ENCODE results near the gene ACO1.

ACO1 gene

DNA sequence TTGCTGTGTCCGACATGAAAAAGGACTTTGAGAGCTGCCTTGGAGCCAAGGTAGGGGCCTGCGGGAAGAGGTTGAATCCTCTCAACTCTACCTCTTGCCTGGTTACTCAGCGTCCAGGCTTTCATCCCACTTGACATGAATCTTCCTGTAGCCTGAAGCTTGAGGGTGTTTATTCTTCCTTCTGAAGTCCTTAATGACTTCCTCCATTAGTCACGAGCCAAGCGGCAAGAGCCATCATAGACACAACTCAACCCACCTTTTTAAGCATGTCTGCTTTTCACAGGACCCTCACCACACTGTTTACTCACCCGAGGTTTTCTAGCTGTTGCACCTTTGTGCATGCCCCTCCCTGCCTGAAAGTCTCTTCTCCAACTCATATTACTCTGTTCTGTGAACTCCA, 40.2 kb downstream of the ACO1 start:
- DNase-seq, result no peak

DNA sequence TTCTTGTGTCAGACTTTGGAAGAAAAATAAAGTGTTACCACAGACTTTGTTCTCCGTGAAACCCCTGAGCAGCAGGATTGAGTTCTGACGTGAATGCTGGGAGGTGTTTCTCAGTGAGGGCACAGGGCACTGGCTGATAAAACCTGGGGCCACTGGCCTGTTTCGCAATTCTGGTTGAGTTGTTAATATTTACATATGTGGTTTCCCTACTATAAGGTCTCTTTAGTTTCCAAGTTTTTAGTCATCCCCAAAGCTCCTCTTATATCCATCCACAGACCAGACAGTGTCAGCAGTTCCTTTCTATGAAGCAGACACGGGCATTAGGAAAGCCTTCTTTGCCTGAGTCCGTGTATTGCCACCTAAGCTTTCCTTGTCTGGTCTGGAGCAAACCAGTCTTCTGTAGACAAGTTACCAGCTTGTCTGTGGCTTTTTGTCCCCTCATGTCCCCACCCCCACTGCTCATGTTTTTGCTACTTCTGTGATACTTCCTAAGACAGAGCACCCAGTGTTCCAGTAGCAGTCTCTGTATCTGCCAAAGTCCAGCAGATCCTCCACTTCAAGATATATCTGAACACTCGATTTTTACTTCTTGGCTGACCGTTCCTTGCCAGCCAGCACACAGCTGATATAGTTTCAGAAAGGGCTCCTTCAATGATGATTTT, 42.0 kb downstream of the ACO1 start:
- no peak for DNase-seq

DNA sequence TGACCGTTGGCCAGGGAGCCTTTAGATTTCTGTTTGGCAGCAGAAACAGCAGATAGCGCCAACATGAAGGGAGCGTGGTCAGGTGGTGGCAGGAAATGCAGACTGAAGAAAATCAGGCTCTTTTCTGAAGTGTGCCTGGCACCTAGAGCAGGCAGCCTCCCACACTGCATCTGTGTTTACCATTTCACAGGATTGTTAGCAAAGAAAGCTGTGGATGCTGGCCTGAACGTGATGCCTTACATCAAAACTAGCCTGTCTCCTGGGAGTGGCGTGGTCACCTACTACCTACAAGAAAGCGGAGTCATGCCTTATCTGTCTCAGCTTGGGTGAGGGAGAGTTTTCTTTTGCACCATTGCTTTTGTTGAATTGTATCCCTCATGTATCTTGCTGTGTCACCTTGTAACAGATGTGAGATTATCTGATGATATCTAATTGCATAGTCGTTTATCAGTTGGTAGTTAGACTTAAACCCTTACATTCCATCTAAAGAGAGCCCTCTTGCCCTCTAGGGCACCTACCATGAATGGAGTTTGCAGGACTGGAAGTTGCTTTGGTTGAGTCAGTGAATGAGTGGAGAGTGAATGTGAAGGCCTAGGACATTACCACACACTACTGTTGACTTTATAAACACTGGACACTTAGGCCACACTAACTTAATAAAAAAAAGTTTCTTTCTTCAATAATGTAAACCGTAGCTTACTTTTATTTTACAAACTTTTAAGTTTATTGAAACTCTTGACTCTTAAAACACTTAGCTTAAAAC, 42.8 kb downstream of the ACO1 start:
- DNase-seq, result no peak

DNA sequence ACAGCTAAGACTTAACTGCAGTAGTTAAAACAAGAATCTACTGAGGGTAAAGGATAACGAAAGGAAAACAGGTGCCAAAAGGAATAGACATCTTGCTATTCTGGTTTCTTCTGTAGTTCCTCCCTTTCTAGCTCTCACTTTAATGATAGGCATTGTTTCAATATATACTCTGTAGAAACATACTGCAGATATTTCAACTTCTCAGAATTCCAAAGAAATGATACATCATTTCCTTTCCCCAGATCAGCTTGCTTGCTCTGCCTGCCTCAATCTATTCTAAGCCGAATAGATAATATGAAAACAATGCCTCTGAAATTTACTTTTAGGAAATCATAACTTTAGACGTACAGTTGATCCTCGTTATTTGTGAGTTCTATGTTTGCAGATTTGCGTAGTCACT, 46.3 kb downstream of the ACO1 start:
- no peak for DNase-seq

- DNase-seq, result no peak
Observed at GRCh38 chr9:32431196-32431595, 46.8 kb downstream of the ACO1 start.

DNA sequence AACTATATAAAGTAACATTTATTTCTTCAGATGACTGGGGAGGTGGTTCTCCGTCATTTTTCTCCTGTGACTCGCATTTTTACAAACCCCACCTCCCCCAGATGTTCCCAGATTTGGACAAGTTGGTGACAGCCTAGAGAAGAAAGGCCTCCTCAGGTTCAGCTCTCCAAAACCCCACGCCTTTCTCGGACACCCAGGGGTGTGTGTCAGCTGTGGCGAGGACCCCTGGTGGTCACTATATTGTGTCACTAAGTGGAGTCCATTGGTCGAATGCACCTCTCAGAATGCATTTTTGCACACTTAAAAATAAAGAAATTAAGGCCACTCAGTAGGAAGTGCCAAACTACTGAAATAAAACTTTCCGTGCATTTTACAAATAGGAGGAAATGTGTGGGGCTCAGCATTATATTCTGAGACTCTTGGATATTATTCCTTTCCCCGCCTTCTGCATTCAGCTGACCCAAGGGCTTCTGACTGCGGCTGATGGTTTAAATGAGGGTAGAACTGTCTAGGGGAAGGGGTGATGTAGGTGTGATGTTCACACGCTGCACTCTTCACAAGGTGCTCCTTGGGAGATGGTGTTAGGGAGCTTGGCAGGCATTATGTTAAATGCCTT, 47.6 kb downstream of the ACO1 start:
- peak in 2 of 4 experiments; percentile 1 to 9 for DNase-seq

- DNase-seq, result no peak
Observed at GRCh38 chr9:32434892-32435291, 50.4 kb downstream of the ACO1 start.

GRCh38 chr9:32441678-32442077, 57.2 kb downstream of the ACO1 start:
- DNase-seq, result no peak

DNA sequence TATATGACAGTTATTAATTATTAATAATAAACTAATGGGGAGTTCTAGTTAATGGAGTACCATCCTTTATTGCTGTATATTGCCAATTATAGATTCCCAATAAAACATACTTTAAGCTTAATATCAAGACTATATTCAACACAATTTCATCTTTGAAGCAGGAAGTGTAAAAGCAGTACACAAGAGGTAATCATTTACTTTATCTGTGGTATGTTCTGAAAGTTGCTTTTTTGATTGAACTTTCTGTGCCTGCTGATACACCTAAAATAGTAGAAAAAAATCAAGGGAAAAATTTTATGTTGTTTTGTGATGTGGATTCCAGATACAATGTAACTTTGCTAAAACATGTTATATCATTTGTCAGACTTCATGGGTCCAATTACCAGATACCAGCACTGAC, 58.0 kb downstream of the ACO1 start:
- no peak for DNase-seq

GRCh38 chr9:32449969-32450368, 65.5 kb downstream of the ACO1 start:
- DNase-seq, result no peak

DNA sequence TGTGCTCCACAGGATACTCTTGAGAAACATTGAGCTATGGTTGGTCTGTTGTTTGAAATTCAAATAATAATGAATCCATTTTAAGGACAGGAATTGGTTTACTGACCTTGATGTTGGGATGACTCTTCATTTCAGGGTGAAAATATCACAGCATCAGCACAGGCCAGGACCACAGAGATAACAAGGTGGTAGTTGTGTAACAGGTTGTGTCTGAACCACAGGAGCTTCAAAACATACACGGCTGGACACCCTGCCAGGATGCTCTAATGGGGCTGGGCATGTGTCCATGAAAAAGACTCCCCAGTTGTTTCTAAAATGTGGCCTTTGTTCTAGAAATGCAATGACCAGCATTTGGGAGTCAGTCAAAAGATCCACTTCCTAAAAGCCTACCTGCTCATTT, 69.8 kb downstream of the ACO1 start:
- no peak for DNase-seq

DNA sequence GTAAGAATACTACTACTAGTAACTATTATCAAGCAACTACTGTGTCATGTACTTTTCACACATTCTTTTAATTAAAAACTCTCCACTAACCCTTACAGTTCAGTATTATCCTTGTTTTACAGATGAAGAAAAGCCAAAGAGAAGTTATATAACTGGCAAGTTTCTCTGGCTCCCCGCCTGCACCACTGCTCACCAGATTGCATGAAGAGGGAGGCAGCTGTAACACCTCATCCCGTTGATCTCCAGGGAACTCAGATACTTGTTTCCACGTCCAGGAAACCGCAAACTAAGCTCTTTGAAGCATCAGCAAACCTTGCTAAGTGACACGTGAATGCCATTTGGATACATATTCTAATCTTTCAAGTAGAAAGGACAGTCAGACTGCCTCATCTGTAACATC, 71.3 kb downstream of the ACO1 start:
- DNase-seq, result no peak

DNA sequence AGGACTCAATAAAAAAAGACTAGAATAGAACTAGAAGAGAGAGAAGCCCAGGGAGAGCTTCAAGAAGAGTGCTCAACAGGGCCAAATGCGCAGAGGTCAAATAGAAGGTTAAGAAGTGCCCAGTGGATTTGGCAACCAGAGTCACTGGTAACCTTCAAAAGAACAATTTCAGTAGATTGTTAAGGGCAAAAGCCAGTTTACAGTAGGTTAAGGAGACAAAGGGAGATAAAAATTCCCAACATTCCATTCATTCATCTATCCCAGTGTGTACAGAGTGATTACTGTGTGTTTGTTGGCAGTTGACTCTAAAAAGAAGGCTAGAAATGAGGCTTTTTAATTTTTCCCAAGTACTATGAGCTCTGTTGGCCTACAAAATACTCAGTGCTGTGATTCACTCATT, 72.1 kb downstream of the ACO1 start:
- no peak for DNase-seq

DNA sequence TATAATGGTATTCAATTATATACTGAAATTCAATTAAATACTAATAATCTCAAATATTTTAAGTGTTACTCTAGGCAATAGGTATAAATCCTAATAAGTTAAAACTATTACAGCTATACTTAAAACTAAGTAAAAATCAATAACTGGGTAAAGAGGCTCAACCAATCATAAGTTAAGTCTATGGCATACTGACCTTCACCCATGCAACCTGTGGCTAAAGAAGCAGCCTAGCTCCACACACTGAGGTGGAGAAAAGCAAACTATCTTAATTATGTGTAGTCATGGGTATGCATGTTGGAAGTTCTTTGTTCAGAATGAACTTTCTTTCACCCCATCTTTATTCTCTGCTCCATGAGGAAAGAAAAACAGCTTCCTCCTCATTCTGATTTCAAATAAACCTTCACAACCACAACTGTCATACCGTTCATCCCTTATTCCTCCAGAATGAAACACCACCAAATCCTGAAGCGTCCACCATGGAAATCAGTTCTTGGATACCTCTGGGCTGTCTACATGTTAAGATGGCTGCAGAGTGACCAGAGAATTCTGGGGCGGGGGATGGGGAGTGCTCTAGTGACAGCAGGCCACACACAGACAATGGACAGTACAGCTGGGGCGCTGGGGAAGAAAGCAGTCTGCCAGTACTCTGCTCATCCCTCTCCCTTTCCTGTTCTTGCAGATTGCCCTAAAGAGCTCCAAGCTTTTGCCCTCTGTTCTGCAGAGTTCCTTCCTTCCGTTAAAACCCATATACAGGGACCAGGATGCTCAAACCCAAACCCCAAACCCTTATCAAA, 79.3 kb downstream of the ACO1 start:
- no peak for DNase-seq

- no peak for DNase-seq
Observed at GRCh38 chr9:32468740-32469139, 84.3 kb downstream of the ACO1 start.

DNA sequence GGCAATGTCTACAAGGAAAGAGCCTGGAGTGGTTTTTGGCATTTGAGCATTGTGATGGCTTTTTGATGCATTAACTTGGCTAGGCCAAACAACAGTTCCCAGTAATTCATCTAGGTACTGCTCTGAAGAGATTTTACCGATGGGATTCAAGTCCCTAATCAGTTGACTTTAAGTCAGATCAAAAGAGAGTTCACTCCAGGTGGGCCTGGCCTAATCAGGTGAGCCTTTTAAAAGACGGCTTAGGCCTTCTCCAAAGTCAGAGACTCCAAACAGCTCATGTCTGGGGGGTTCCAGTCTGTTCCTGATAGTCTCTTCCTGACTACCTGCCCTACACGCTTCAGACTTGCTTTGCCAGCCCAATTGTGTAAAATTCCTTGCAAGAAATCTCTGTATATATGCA, 87.9 kb downstream of the ACO1 start:
- no peak for DNase-seq

GRCh38 chr9:32483343-32483742, 98.9 kb downstream of the ACO1 start:
- no peak for DNase-seq

- DNase-seq, result no peak
Observed at GRCh38 chr9:32486839-32487562, 102.6 kb downstream of the ACO1 start.

DNA sequence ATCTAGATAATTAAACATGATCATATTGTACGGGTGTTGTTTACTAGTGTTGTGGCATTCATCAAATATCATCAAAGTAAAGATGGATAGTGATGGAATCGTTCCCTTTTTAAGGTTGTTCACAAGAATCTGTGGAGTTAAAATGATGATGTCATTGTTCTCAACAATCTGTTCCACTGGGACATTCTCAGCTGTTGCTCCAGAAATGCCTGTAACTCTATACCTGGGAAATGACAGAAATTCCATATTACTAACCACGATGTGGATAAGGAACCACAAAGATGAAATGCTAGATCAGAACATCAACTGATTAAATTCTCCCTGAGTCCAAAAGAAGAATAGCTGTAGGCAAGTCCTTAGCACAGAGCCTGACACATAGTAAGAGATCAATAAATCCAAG, 103.5 kb downstream of the ACO1 start:
- DNase-seq, result no peak

DNA sequence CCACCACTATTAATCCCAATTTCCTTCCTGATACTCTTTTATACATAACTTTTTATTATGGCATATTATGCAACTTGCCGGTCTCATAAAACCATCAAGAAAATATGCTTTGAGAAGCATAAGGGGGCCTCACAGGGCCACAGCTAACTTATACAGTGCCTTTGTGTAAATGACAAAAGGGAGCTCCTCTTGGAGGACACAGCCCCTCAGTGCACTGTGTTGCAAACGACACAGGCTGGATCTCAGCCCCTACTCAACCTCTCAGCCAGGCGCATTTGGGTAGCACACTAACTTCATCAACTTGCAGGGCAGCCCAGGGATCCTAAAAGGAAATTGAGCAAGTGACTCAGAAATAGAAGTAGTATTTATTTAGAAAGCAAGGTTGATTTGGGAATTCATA, 106.2 kb downstream of the ACO1 start:
- no peak for DNase-seq

GRCh38 chr9:32497921-32498320, 113.5 kb downstream of the ACO1 start:
- no peak for DNase-seq

- DNase-seq, result no peak
Observed at GRCh38 chr9:32500768-32501167, 116.3 kb downstream of the ACO1 start.

DNA sequence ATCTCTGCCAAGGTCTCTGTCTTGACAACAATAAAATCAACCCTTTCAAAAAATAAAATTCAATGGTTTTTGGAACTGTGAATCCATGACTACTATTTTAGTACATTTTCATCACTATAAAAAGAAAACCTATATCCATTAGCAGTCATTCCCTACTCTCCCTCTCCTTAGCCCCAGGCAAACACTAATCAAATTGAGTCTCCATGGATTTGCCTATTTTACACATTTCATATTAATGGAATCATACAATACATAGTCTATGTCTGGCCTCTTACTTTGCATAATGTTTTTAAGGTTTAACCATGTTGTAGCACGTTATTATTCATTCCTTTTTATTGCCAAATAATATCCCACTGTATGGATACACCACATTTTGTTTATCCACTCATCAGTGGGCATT, 117.4 kb downstream of the ACO1 start:
- no peak for DNase-seq
